ENCODE data around the gene GABARAP. TPM values are rescaled to one million over a fixed set of nuclear protein-coding genes. Genes with fewer than 3 reads are reported as not detected.

The GABARAP gene
- total RNA-seq, 1 experiment from 2014 or later, result 228 TPM

DNA sequence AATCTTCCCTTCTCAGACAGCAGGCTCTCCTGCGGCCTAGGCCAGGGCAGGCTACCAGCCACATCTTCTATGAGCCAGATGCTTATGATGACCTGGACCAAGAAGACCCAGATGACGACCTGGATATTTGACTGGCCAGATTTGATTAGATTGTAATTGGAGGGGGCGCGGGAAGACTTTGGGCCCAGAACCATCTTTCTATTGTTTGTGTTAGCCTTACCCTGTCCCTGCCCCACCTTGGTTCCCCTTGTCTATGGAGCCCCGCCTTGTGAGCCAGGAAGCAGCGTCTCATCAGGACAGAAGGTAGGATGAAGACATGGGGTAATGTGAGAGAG, 17.3 kb upstream of the GABARAP start:
- DNase-seq (ENCODE audit: low spot score) (no peak), ATAC-seq (no peak)
- H3K9me3 Mint-ChIP-seq, result no peaks in the 10 kb centered on the region
- POLR2A ChIA-PET, result interaction anchor here (0.7 to 1.2 kb wide), 3 partner anchors 21 to 39 kb away, joined by 3 to 9 read pairs (median 3); partner anchors contain the start of genes ACADVL and DLG4
- H3K4me1 Mint-ChIP-seq, result peaks cover 14% of the 10 kb centered on the region
- peaks cover 23% of the 10 kb centered on the region for H3K36me3 Mint-ChIP-seq
- CTCF ChIA-PET, result interaction anchor here (1.2 kb wide), 1 partner anchor 20 kb away, joined by 4 read pairs; no protein-coding TSS in a partner anchor
- H3K27ac Mint-ChIP-seq, result peak overlapping the region; percentile 70
- H3K27me3 Mint-ChIP-seq (ENCODE audit: low read depth), result no peaks in the 10 kb centered on the region
- TF ChIP-seq, protein P1, sequence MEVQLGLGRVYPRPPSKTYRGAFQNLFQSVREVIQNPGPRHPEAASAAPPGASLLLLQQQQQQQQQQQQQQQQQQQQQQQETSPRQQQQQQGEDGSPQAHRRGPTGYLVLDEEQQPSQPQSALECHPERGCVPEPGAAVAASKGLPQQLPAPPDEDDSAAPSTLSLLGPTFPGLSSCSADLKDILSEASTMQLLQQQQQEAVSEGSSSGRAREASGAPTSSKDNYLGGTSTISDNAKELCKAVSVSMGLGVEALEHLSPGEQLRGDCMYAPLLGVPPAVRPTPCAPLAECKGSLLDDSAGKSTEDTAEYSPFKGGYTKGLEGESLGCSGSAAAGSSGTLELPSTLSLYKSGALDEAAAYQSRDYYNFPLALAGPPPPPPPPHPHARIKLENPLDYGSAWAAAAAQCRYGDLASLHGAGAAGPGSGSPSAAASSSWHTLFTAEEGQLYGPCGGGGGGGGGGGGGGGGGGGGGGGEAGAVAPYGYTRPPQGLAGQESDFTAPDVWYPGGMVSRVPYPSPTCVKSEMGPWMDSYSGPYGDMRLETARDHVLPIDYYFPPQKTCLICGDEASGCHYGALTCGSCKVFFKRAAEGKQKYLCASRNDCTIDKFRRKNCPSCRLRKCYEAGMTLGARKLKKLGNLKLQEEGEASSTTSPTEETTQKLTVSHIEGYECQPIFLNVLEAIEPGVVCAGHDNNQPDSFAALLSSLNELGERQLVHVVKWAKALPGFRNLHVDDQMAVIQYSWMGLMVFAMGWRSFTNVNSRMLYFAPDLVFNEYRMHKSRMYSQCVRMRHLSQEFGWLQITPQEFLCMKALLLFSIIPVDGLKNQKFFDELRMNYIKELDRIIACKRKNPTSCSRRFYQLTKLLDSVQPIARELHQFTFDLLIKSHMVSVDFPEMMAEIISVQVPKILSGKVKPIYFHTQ (CRISPR knock-in tag; IDR thresholded peaks at IDR 0.05), result 0 out of 2 replicates have a peak, but pooled peaks have one; percentile 29
- no peak for TF ChIP-seq ZNF396 (CRISPR knock-in tag; IDR thresholded peaks at IDR 0.05; ENCODE audit: borderline replicate concordance)
- H3K4me3 Mint-ChIP-seq, result peak overlapping the region; percentile 34

DNA sequence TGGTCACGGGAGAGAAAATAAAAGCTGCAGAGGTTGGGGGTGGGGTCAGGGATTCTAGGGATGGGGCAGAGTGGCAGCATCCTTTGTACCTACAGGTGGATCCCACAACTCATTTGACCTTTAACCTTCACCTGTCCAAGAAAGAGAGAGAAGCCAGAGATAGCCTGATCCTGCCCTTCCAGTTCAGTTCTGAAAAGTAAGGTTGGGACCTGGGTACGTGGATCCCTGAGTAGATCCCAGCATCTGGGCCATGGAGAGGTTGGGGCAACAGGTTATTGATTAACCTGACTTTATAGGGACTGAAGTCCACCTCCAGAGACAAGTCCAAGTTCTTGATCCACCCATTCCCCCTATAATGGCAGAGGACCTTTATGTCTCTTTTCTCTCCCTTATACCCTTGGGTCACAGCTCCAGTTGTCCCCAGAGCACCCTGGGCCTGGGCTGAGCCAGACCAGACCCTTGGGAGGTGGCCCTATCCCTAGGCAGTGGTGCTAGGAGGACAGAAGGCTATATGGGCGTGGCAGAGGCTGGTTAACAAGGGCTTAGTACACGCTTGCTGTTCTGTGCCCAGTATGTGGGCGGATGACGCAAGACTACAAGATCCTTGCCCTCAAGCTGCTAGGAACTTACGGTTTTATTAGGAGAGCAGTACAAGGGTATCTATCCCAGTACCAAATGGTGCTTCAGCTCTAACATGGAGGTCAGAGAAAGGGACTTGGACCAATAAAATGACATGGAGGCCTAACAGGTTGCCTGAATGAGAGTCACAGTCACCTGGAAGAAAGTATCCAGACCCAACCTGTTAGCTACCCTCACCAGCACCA, 16.7 kb upstream of the GABARAP start:
- no peaks in the 10 kb centered on the region for H3K27me3 Mint-ChIP-seq (ENCODE audit: low read depth)
- H3K27ac Mint-ChIP-seq, result peak overlapping the region; percentile 70
- H3K36me3 Mint-ChIP-seq, result peaks cover 29% of the 10 kb centered on the region
- H3K9me3 Mint-ChIP-seq, result no peaks in the 10 kb centered on the region
- DNase-seq (ENCODE audit: low spot score), result no peak
- peaks cover 8% of the 10 kb centered on the region for H3K4me1 Mint-ChIP-seq
- CTCF ChIA-PET, result interaction anchor here (1.2 kb wide), 1 partner anchor 38 kb away, joined by 3 read pairs; no protein-coding TSS in a partner anchor
- peak overlapping the region; percentile 34 for H3K4me3 Mint-ChIP-seq
- TF ChIP-seq, protein P2, sequence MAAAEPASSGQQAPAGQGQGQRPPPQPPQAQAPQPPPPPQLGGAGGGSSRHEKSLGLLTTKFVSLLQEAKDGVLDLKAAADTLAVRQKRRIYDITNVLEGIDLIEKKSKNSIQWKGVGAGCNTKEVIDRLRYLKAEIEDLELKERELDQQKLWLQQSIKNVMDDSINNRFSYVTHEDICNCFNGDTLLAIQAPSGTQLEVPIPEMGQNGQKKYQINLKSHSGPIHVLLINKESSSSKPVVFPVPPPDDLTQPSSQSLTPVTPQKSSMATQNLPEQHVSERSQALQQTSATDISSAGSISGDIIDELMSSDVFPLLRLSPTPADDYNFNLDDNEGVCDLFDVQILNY (CRISPR knock-in tag; IDR thresholded peaks at IDR 0.05), result no peak
- TF ChIP-seq, protein P3, sequence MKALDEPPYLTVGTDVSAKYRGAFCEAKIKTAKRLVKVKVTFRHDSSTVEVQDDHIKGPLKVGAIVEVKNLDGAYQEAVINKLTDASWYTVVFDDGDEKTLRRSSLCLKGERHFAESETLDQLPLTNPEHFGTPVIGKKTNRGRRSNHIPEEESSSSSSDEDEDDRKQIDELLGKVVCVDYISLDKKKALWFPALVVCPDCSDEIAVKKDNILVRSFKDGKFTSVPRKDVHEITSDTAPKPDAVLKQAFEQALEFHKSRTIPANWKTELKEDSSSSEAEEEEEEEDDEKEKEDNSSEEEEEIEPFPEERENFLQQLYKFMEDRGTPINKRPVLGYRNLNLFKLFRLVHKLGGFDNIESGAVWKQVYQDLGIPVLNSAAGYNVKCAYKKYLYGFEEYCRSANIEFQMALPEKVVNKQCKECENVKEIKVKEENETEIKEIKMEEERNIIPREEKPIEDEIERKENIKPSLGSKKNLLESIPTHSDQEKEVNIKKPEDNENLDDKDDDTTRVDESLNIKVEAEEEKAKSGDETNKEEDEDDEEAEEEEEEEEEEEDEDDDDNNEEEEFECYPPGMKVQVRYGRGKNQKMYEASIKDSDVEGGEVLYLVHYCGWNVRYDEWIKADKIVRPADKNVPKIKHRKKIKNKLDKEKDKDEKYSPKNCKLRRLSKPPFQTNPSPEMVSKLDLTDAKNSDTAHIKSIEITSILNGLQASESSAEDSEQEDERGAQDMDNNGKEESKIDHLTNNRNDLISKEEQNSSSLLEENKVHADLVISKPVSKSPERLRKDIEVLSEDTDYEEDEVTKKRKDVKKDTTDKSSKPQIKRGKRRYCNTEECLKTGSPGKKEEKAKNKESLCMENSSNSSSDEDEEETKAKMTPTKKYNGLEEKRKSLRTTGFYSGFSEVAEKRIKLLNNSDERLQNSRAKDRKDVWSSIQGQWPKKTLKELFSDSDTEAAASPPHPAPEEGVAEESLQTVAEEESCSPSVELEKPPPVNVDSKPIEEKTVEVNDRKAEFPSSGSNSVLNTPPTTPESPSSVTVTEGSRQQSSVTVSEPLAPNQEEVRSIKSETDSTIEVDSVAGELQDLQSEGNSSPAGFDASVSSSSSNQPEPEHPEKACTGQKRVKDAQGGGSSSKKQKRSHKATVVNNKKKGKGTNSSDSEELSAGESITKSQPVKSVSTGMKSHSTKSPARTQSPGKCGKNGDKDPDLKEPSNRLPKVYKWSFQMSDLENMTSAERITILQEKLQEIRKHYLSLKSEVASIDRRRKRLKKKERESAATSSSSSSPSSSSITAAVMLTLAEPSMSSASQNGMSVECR (CRISPR knock-in tag; IDR thresholded peaks at IDR 0.05; ENCODE audit: borderline replicate concordance), result no peak
- peak; percentile 99 for TF ChIP-seq GABPB1 (CRISPR knock-in tag; IDR thresholded peaks at IDR 0.05)
- TF ChIP-seq, protein P4, sequence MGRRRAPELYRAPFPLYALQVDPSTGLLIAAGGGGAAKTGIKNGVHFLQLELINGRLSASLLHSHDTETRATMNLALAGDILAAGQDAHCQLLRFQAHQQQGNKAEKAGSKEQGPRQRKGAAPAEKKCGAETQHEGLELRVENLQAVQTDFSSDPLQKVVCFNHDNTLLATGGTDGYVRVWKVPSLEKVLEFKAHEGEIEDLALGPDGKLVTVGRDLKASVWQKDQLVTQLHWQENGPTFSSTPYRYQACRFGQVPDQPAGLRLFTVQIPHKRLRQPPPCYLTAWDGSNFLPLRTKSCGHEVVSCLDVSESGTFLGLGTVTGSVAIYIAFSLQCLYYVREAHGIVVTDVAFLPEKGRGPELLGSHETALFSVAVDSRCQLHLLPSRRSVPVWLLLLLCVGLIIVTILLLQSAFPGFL (CRISPR knock-in tag; IDR thresholded peaks at IDR 0.05; ENCODE audit: borderline replicate concordance), result no peak
- TF ChIP-seq, protein P5, sequence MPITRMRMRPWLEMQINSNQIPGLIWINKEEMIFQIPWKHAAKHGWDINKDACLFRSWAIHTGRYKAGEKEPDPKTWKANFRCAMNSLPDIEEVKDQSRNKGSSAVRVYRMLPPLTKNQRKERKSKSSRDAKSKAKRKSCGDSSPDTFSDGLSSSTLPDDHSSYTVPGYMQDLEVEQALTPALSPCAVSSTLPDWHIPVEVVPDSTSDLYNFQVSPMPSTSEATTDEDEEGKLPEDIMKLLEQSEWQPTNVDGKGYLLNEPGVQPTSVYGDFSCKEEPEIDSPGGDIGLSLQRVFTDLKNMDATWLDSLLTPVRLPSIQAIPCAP (CRISPR knock-in tag; IDR thresholded peaks at IDR 0.05), result 0 out of 2 replicates have a peak, but pooled peaks have one; percentile 29
- ATAC-seq, result no peak
- POLR2A ChIA-PET, result interaction anchor here (0.7 kb wide), 1 partner anchor 35 kb away, joined by 3 read pairs; no protein-coding TSS in a partner anchor

All from WTC11 (cell line).